HCT116 (cell line): ENCODE results near the gene ZNF280C.

Experiments used
- CTCF ChIP-seq, 3 experiments: fragments of 200-600 bp in 1 of 3; sonication (generic) in 1 of 3; IDR thresholded peaks in 2 of 3; conservative IDR thresholded peaks in 1 of 3; 2 replicates each; pipeline ENCODE4 v1.5.1; 2012 to 2017; ENCODE audit warnings: low read depth in 2 of 3, low read length in 2 of 3, antibody characterized with exemption in 1 of 3, borderline replicate concordance in 1 of 3, control low read depth in 1 of 3, mild to moderate bottlenecking in 1 of 3, mixed read lengths in 1 of 3, mixed run types in 1 of 3, moderate library complexity in 1 of 3; ENCODE audit not compliant: insufficient read depth in 1 of 3
- EGR1 ChIP-seq: IDR thresholded peaks from 2 replicates; pipeline ENCODE4 v1.6.1; 2012; ENCODE audit warnings: low read depth
- EZH2 ChIP-seq: fragments of 200-600 bp; sonication (generic); IDR thresholded peaks from 2 replicates; pipeline ENCODE4 v1.6.1; 2017; ENCODE audit warnings: antibody characterized with exemption, mixed run types
- MAX ChIP-seq: IDR thresholded peaks from 2 replicates; pipeline ENCODE4 v1.6.1; 2012
- POLR2A ChIP-seq: IDR thresholded peaks from 2 replicates; pipeline ENCODE4 v1.7.0; 2011; ENCODE audit warnings: borderline replicate concordance; ENCODE audit not compliant: insufficient read depth, insufficient read length; ENCODE audit errors: extremely low read depth
- POLR2AphosphoS5 ChIP-seq: IDR thresholded peaks from 2 replicates; pipeline ENCODE4 v1.6.1; 2011; ENCODE audit warnings: mild to moderate bottlenecking, low read depth, low read length, moderate library complexity
- RAD21 ChIP-seq: IDR thresholded peaks from 2 replicates; pipeline ENCODE4 v1.6.1; 2012; ENCODE audit warnings: low read depth, mild to moderate bottlenecking
- SIN3A ChIP-seq: IDR thresholded peaks from 2 replicates; pipeline ENCODE4 v1.6.1; 2012; ENCODE audit warnings: low read depth
- YY1 ChIP-seq: IDR thresholded peaks from 2 replicates; pipeline ENCODE4 v1.6.1; 2011; ENCODE audit warnings: low read length, low read depth, moderate library complexity, mild to moderate bottlenecking; ENCODE audit not compliant: insufficient replicate concordance; ENCODE audit errors: extremely low read depth
- ZFX ChIP-seq: fragments of 450-650 bp; IDR thresholded peaks from 2 replicates; pipeline ENCODE4 v1.6.1; 2017
- ZNF274 ChIP-seq: fragments of 200-500 bp; sonication (Bioruptor generic); IDR thresholded peaks from 2 replicates; pipeline ENCODE4 v1.6.1; 2014; ENCODE audit warnings: mild to moderate bottlenecking, low read depth, low read length, inconsistent platforms
- TF ChIP-seq, protein P1 (sequence below): IDR thresholded peaks from 2 replicates; pipeline ENCODE4 v1.6.1; 2012; ENCODE audit warnings: low read depth

DNA sequence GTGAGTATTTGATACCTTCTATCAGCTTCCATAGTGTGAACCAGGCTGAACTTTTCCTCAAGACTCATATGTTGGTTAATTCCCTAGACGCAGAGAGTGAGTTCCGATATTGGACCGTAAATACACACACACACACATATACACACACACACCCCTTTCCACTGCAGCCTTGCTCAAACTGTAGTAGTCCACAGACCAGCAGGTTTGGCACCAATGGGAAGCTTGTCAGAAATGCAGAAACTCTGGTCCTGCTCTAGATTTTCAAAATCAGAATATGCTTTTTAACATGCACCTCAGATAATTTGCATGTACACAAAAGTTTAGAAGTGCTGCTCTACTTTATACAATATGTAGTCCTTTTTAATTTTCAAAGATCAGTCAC lies 27.6 kb upstream of the ZNF280C start:
- TF ChIP-seq POLR2A (no peak), CTCF (IDR thresholded peaks at IDR 0.05 in 2 of 3, conservative IDR thresholded peaks at IDR 0.05 in 1 of 3; ENCODE audit: borderline replicate concordance in 1 of 3, insufficient read depth in 1 of 3, low read depth in 2 of 3, low read length in 2 of 3) (no peak), SIN3A (no peak), ZNF274 (no peak), ZFX (no peak), POLR2AphosphoS5 (no peak), EZH2 (no peak), YY1 (no peak), EGR1 (no peak), MAX (no peak), RAD21 (no peak)
- TF ChIP-seq, protein P1, sequence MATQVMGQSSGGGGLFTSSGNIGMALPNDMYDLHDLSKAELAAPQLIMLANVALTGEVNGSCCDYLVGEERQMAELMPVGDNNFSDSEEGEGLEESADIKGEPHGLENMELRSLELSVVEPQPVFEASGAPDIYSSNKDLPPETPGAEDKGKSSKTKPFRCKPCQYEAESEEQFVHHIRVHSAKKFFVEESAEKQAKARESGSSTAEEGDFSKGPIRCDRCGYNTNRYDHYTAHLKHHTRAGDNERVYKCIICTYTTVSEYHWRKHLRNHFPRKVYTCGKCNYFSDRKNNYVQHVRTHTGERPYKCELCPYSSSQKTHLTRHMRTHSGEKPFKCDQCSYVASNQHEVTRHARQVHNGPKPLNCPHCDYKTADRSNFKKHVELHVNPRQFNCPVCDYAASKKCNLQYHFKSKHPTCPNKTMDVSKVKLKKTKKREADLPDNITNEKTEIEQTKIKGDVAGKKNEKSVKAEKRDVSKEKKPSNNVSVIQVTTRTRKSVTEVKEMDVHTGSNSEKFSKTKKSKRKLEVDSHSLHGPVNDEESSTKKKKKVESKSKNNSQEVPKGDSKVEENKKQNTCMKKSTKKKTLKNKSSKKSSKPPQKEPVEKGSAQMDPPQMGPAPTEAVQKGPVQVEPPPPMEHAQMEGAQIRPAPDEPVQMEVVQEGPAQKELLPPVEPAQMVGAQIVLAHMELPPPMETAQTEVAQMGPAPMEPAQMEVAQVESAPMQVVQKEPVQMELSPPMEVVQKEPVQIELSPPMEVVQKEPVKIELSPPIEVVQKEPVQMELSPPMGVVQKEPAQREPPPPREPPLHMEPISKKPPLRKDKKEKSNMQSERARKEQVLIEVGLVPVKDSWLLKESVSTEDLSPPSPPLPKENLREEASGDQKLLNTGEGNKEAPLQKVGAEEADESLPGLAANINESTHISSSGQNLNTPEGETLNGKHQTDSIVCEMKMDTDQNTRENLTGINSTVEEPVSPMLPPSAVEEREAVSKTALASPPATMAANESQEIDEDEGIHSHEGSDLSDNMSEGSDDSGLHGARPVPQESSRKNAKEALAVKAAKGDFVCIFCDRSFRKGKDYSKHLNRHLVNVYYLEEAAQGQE, result no peak
